GM12891 (cell line): ENCODE data around the gene GDI1.
A peak's percentile ranks its signal among the peaks of the same experiment; 100 is the strongest.

Source experiments
- DNase-seq: peaks from one replicate; pipeline ENCODE4 v3.0.0; 2011; ENCODE audit warnings: low spot score; ENCODE audit not compliant: insufficient read length
- FAIRE-seq: peaks from 2 replicates; lab custom pipeline; 2011; peaks lifted over from hg19 to GRCh38; lab: Jason Lieb, UNC
- PAX5 ChIP-seq: IDR thresholded peaks from 2 replicates; pipeline ENCODE4 v1.6.1; 2011; ENCODE audit warnings: low read length, moderate library complexity, mild to moderate bottlenecking; ENCODE audit not compliant: insufficient read depth, severe bottlenecking
- POLR2A ChIP-seq: IDR thresholded peaks from 2 replicates; pipeline ENCODE4 v1.6.1; 2011; ENCODE audit warnings: low read depth, low read length, control low read depth
- POLR2AphosphoS5 ChIP-seq: IDR thresholded peaks from 2 replicates; pipeline ENCODE4 v1.6.1; 2011; ENCODE audit warnings: low read depth, low read length, control low read depth
- POU2F2 ChIP-seq: IDR thresholded peaks from 2 replicates; pipeline ENCODE4 v1.6.1; 2011; ENCODE audit warnings: low read depth, mild to moderate bottlenecking, control low read depth, low read length, moderate library complexity
- SPI1 ChIP-seq: IDR thresholded peaks from 2 replicates; pipeline ENCODE4 v1.6.1; 2011; ENCODE audit warnings: low read depth, low read length, control low read depth
- TAF1 ChIP-seq: IDR thresholded peaks from 2 replicates; pipeline ENCODE4 v1.6.1; 2011; ENCODE audit warnings: low read depth, low read length, control low read depth

The GDI1 gene

GRCh38 chrX:154437971-154438893, 1.3 kb downstream of the GDI1 start:
- TF ChIP-seq PAX5 (no peak), POU2F2 (no peak), POLR2A (no peak), POLR2AphosphoS5 (no peak), SPI1 (no peak), TAF1 (no peak)
- FAIRE-seq (peak; percentile 83), DNase-seq (no peak)

DNA sequence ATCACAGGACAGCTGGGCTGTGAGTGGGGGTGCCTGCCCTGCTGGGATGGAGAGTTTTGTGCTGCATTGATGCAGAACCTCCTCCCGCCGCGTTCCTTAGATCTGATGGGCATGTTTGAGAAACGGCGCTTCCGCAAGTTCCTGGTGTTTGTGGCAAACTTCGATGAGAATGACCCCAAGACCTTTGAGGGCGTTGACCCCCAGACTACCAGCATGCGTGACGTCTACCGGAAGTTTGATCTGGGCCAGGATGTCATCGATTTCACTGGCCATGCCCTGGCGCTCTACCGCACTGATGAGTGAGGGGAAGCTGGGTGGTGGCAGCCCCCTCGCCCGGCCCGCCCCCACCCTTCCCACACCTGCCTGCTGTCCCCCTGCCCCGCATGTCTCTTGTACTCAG, 2.9 kb downstream of the GDI1 start:
- TF ChIP-seq SPI1 (no peak), POLR2A (no peak), TAF1 (no peak), POLR2AphosphoS5 (no peak), PAX5 (no peak), POU2F2 (no peak)
- FAIRE-seq, result no peak
- DNase-seq, result no peak

GRCh38 chrX:154440623-154441357, 3.8 kb downstream of the GDI1 start:
- DNase-seq (no peak), FAIRE-seq (peak; percentile 40)

DNA sequence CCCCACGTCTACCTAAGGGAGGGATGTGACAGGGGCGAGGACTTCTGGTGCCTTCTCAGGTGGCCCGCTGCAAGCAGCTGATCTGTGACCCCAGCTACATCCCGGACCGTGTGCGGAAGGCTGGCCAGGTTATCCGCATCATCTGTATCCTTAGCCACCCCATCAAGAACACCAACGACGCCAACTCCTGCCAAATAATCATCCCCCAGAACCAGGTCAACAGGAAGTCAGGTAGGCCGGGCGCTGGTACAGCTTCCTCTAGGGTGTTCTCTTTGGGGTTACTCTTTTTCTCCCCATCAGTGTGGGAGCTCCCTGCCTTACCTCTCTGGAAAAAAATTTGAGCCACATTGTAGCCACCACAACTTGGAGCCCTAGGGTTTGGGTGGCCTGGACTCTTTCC, 4.6 kb downstream of the GDI1 start:
- FAIRE-seq, result no peak
- no peak for TF ChIP-seq POLR2A
- TF ChIP-seq POLR2AphosphoS5, result no peak
- TF ChIP-seq SPI1, result no peak
- no peak for TF ChIP-seq TAF1
- no peak for TF ChIP-seq PAX5
- TF ChIP-seq POU2F2, result no peak

More at GRCh38 chrX:154440623-154441357, 3.8 kb downstream of the GDI1 start:
- TF ChIP-seq POLR2AphosphoS5, result no peak
- TF ChIP-seq TAF1, result no peak
- no peak for TF ChIP-seq SPI1
- TF ChIP-seq POLR2A, result no peak
- no peak for TF ChIP-seq PAX5
- no peak for TF ChIP-seq POU2F2

GRCh38 chrX:154441984-154442707, 5.2 kb downstream of the GDI1 start:
- TF ChIP-seq POLR2AphosphoS5, result no peak
- TF ChIP-seq POU2F2, result no peak
- no peak for TF ChIP-seq TAF1
- no peak for TF ChIP-seq PAX5
- TF ChIP-seq SPI1, result no peak
- no peak for DNase-seq
- no peak for FAIRE-seq

More for the DNA sequence above, 4.6 kb downstream of the GDI1 start:
- no peak for DNase-seq

- DNase-seq, result no peak
- peak; percentile 54 for FAIRE-seq
- TF ChIP-seq POU2F2, result no peak
- TF ChIP-seq POLR2A, result no peak
- TF ChIP-seq TAF1, result no peak
- no peak for TF ChIP-seq PAX5
- TF ChIP-seq SPI1, result no peak
- TF ChIP-seq POLR2AphosphoS5, result no peak
These were observed 6.5 kb downstream of the GDI1 start for GRCh38 chrX:154443479-154443910.

DNA sequence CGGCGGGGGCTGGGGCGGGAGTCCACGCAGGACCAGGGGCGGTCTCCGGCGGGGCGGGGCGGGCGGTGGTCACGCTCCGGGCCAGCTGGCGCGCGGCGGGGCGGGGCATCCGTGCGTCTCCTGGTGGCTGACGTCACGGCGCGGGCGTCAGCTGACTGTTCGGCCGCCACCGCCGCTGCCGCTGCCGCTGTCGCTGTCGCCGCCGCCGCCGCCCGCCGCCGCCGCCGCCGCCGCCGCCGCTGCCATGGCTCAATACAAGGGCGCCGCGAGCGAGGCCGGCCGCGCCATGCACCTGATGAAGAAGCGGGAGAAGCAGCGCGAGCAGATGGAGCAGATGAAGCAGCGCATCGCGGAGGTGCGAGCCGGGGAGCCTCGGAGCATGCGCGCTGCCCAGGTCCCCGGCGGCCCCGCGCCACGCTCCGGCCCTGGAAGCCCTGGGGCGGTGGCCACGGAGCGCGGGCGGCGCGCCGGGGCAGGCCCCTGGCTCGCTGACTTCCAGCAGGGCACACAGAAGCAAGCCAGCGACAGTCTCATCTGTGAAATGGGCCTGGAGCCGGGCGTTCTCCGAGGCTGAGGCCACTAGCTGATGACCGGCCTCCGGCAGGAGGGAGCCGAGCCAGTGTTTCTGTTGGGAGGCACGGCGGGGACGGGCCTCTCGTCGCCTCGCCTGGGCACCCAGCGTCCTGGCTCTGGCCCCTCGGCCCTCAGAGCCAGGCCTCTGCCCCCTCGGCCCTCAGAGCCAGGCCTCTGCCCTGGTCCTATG, 7.2 kb downstream of the GDI1 start, which contains the start of gene FAM50A:
Gene FAM50A, plus strand, starts transcription at position 150 of the 763 bp plus-strand sequence. Its CDS starts 95 bp downstream, at position 245.
- FAIRE-seq (peak; percentile 96), DNase-seq (peak; percentile 87)
- TF ChIP-seq POLR2A, result no peak
- TF ChIP-seq POLR2AphosphoS5, result no peak
- TF ChIP-seq SPI1, result no peak
- TF ChIP-seq PAX5, result no peak
- TF ChIP-seq POU2F2, result no peak
- TF ChIP-seq TAF1, result no peak

GRCh38 chrX:154444755-154445246, 7.8 kb downstream of the GDI1 start:
- DNase-seq, result no peak
- FAIRE-seq, result peak; percentile 47
- no peak for TF ChIP-seq POLR2A
- TF ChIP-seq SPI1, result no peak
- no peak for TF ChIP-seq TAF1
- no peak for TF ChIP-seq POU2F2
- TF ChIP-seq PAX5, result no peak
- no peak for TF ChIP-seq POLR2AphosphoS5
